Stimulated activated memory B cell treated with anti-CD40 and anti-IgM and Interleukin-4, amounts not matched to agents 10 μg/mL and 1 μg/mL and 100 μg/mL, for 72 hours (primary cell): Measurements from ENCODE around the gene WBP4.
"Not testable (repeated sequence)": the region's sequence is repeated elsewhere in the genome, so short reads cannot be mapped to it uniquely, and the experiment has no call there.

Experiments used
- ATAC-seq: fragments of 150-1000 bp; cut with Tn5 transposase; 2 replicates; pipeline ENCODE4 v1.10.0; 2021
- H3K27ac Mint-ChIP-seq: one replicate; pipeline ENCODE4 v1.8.0; 2022; ENCODE audit warnings: mild to moderate bottlenecking, mixed read lengths
- H3K27me3 Mint-ChIP-seq: one replicate; pipeline ENCODE4 v1.8.0; 2022; ENCODE audit warnings: mixed read lengths
- H3K36me3 Mint-ChIP-seq: one replicate; pipeline ENCODE4 v1.8.0; 2022; ENCODE audit warnings: mixed read lengths
- H3K4me1 Mint-ChIP-seq: one replicate; pipeline ENCODE4 v1.8.0; 2022; ENCODE audit warnings: mixed read lengths
- H3K4me3 Mint-ChIP-seq: one replicate; pipeline ENCODE4 v1.8.0; 2022; ENCODE audit warnings: mild to moderate bottlenecking, moderate library complexity, mixed read lengths
- H3K9me3 Mint-ChIP-seq: one replicate; pipeline ENCODE4 v1.8.0; 2022; ENCODE audit warnings: mixed read lengths

Gene WBP4

DNA sequence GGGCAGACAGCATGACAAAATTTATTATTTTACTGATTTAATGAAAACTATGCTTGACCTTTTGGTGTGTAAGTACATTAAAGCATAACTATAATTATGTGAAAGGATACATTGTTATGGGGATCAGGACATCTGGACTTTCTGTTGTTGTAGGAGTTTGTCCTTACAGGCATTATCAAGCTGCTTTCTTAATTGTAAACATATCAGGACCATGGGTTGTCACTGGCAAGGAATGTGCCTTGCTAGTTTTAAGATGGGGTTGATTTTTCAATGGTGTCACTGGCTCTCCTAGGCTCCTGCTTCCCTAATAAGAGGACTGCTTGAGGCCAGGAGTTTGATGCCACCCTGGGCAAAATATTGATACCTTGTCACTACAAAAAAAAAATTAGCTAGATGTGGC, 38.7 kb downstream of the WBP4 start:
- no peak overlapping the region for H3K4me3 Mint-ChIP-seq
- H3K27me3 Mint-ChIP-seq = no peaks in the 10 kb centered on the region
- H3K36me3 Mint-ChIP-seq = no peaks in the 10 kb centered on the region
- H3K27ac Mint-ChIP-seq = no peak overlapping the region
- H3K9me3 Mint-ChIP-seq = peaks cover 2% of the 10 kb centered on the region
- no peaks in the 10 kb centered on the region for H3K4me1 Mint-ChIP-seq
- no peak for ATAC-seq

DNA sequence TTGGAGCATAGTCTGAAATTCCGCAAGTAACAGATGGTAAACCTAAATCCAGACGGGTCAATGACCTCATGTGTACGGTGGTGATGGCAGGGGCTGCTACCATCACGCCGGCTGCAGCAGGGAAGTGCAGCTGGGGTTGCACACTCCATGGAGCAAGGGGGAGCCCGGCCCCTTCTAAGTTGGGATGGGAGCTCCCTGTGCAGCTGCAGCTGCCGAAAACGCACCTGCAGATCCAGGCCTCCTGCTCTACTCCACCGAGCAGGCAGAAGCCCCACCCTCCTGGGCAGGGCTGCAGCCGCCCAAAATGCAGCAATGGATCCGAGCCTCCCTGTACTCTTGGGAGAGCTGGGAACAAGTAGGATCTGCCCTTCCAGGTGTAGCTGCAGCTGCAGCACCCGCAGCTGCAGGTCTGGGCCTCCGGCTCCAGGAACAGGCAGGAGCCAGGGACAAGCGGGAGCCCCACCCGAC, 45.8 kb downstream of the WBP4 start:
- Mint-ChIP-seq H3K27me3 (no peaks in the 10 kb centered on the region), H3K36me3 (no peaks in the 10 kb centered on the region), H3K4me1 (no peaks in the 10 kb centered on the region), H3K27ac (no peak overlapping the region), H3K4me3 (no peak overlapping the region), H3K9me3 (no peaks in the 10 kb centered on the region)
- ATAC-seq = no peak

DNA sequence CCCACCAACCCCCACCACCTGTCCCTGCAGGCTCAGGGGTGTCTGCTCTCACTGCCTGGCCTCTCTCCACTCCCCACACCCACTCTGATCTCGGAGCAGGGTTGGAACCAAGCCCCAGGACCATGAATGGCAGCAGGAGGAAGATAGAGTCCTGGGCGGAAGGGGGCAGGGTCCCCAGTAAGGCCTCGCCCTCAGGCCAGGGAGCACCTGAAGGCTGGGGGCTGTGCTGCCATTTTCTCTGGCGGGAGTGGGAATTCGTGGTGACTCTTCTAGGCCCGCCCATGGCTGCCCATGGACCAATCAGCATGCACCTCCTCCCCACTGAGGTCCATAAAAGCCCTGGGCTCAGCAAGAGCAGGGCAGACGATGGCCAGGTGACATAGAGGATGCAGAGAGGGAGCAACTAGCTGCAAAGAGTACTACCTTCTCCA, 46.3 kb downstream of the WBP4 start:
- H3K27me3 Mint-ChIP-seq = no peaks in the 10 kb centered on the region
- H3K4me1 Mint-ChIP-seq = no peaks in the 10 kb centered on the region
- no peaks in the 10 kb centered on the region for H3K9me3 Mint-ChIP-seq
- no peaks in the 10 kb centered on the region for H3K36me3 Mint-ChIP-seq
- H3K4me3 Mint-ChIP-seq = no peak overlapping the region
- ATAC-seq = no peak
- no peak overlapping the region for H3K27ac Mint-ChIP-seq

- no peak overlapping the region for H3K4me3 Mint-ChIP-seq
- no peaks in the 10 kb centered on the region for H3K36me3 Mint-ChIP-seq
- no peaks in the 10 kb centered on the region for H3K9me3 Mint-ChIP-seq
- ATAC-seq = no peak
- H3K27me3 Mint-ChIP-seq = no peaks in the 10 kb centered on the region
- H3K27ac Mint-ChIP-seq = no peak overlapping the region
- no peaks in the 10 kb centered on the region for H3K4me1 Mint-ChIP-seq
Measured at GRCh38 chr13:41111454-41111853, 50.1 kb downstream of the WBP4 start.

- H3K27me3 Mint-ChIP-seq = no peaks in the 10 kb centered on the region
- H3K9me3 Mint-ChIP-seq = no peaks in the 10 kb centered on the region
- H3K4me3 Mint-ChIP-seq = no peak overlapping the region
- H3K27ac Mint-ChIP-seq = no peak overlapping the region
- no peaks in the 10 kb centered on the region for H3K36me3 Mint-ChIP-seq
- ATAC-seq = no peak
- no peaks in the 10 kb centered on the region for H3K4me1 Mint-ChIP-seq
Measured at GRCh38 chr13:41117869-41118268, 56.6 kb downstream of the WBP4 start.

GRCh38 chr13:41122838-41123237, 61.5 kb downstream of the WBP4 start:
- Mint-ChIP-seq H3K9me3 (peaks cover 3% of the 10 kb centered on the region), H3K4me3 (no peak overlapping the region), H3K27ac (no peak overlapping the region), H3K27me3 (no peaks in the 10 kb centered on the region), H3K4me1 (no peaks in the 10 kb centered on the region), H3K36me3 (peaks cover 17% of the 10 kb centered on the region)
- no peak for ATAC-seq

DNA sequence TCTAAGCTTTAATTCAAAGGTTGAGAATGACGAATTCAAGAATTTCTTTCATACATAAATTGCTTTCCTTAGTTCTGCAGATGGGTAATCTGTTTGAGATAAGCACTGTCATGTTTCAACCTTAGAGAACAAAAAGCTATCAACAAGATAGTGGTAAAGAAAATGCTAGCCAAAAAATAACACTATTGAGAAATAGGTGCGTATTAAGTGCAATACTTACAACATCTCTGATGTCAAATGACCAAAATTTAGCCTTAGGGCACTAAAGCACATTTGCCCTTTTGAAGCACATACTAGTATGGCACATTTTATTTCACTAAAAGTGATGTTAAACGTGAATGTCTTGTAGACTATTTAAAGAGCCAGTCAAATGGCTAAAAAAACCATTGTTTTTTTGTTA, 66.4 kb downstream of the WBP4 start:
- ATAC-seq = no peak
- H3K27ac Mint-ChIP-seq = no peak overlapping the region
- no peaks in the 10 kb centered on the region for H3K27me3 Mint-ChIP-seq
- H3K4me1 Mint-ChIP-seq = peaks cover 21% of the 10 kb centered on the region
- H3K36me3 Mint-ChIP-seq = peaks cover 17% of the 10 kb centered on the region
- peaks cover 3% of the 10 kb centered on the region for H3K9me3 Mint-ChIP-seq
- H3K4me3 Mint-ChIP-seq = no peak overlapping the region

DNA sequence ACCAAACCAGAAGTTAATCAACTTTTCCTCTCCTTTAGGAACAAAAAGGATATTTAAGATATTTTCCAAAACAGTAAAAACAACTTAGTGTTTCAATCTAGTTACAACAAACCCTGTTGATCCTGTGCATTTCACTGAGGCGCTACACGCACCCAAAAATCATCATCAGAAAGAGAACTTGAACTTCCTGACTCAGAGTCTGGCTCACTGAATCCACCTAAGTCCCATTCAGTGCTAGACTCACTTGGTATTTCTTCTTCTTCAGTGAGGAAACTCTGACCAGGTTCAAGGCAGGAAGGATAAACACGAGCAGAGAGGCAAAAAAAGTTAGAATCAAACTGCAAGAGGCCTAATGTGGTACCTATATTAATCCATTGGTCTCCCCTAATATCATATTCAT, 69.0 kb downstream of the WBP4 start:
- peaks cover 33% of the 10 kb centered on the region for H3K4me1 Mint-ChIP-seq
- ATAC-seq = no peak

DNA sequence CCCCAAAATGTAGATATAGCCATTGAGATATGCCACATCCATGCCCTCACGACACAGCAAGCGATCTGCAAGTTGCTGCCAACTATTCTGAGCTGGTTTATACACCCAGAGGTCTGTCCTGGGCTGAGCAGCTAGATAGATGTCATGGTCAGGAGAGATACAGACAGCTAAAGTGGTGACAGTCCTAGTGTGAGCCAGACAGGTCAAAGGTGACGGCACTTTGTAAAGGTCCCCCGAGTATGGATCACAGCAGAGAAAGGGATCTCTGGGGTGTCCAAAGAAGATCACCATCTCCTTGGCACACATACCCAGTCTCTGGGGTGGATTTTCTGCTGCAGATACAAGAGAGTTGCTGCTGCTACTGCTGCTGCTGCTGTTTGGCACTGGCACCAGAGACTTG, 69.9 kb downstream of the WBP4 start:
- H3K4me1 Mint-ChIP-seq = peaks cover 33% of the 10 kb centered on the region
- H3K27ac Mint-ChIP-seq = peak overlapping the region; percentile 73
- peak overlapping the region; percentile 41 for H3K4me3 Mint-ChIP-seq
- ATAC-seq, H3K9me3 Mint-ChIP-seq, H3K36me3 Mint-ChIP-seq, H3K27me3 Mint-ChIP-seq: not testable (repeated sequence)

More for the DNA sequence above, 69.0 kb downstream of the WBP4 start:
- Mint-ChIP-seq H3K9me3 (peaks cover 6% of the 10 kb centered on the region), H3K27ac (peak overlapping the region; percentile 73), H3K27me3 (no peaks in the 10 kb centered on the region), H3K4me3 (peak overlapping the region; percentile 41), H3K36me3 (peaks cover 11% of the 10 kb centered on the region)

DNA sequence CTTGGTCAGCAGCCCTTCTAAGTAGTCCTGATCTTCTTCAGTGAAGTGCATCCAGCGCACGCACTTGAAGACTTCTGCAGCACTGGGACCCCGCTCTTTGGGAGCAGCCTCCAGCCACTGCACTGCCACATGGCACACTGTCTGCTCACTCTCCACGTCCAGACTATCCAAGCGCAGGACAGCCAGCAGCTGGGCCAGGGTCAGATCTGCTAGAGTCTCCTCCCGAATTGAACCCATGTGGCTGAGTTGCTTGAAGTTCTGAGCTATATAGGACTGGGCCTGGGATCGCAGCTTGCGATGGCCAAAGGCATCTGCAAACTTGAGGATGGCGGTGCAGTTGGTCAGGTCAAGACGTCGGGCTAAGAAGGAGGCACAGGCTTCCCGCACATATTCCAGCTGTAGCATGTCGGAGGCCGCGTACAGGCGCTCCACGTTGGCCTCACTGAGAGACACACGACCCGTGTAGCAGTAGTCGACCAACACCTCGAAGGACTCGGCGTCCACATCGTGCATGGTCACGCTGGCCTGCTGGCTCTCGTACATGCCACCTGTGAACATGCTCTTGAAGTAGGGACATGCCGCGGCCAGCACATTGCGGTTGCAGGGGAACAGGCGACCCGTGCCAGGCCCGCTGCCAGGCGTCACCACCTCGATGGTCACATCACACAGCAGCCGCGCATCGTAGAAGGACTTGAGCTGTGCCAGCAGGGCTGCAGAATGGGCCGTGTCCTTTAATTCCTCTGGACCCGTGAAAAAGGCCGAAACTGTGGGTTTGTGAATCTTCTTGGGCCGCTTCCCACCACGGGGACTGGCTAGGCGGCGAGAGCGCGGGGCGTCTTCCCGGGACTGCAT, 70.6 kb downstream of the WBP4 start:
- not testable (repeated sequence) for H3K36me3 Mint-ChIP-seq, H3K9me3 Mint-ChIP-seq, H3K27me3 Mint-ChIP-seq
- Mint-ChIP-seq H3K4me1 (peaks cover 33% of the 10 kb centered on the region), H3K27ac (peak overlapping the region; percentile 73), H3K4me3 (peak overlapping the region; percentile 84)
- ATAC-seq = peak; percentile 46

- Mint-ChIP-seq H3K27me3 (no peaks in the 10 kb centered on the region), H3K36me3 (no peaks in the 10 kb centered on the region), H3K4me3 (peak within 1 kb of the TSS; percentile 84), H3K27ac (peak within 1 kb of the TSS; percentile 73), H3K4me1 (peaks cover 33% of the 10 kb centered on the region), H3K9me3 (peaks cover 3% of the 10 kb centered on the region)
- peak; percentile 99 for ATAC-seq
Measured at GRCh38 chr13:41132512-41133152, 71.3 kb downstream of the WBP4 start, which contains the start of gene KBTBD6. TSS of gene KBTBD6 (minus strand) at chr13:41132802. CDS start at chr13:41132511, 291 bp downstream.
